Activated CD8-positive, alpha-beta memory T cell treated with anti-CD3 and anti-CD28 coated beads for 36 hours (primary cell): Measurements from ENCODE around the gene HP. TPM values are rescaled to one million over a fixed set of nuclear protein-coding genes. Genes with fewer than 3 reads are reported as not detected.
"Not testable (repeated sequence)": the region's sequence is repeated elsewhere in the genome, so short reads cannot be mapped to it uniquely, and the experiment has no call there.

Experiments
- CTCF ChIA-PET: fragments of 350-600 bp; sonication (Branson Sonifier 250); formaldehyde crosslinking; loops from one replicate; lab custom pipeline; 2021; ENCODE audit warnings: antibody characterized with exemption; lab: Charles Lee
- POLR2A ChIA-PET: fragments of 350-600 bp; sonication (Branson Sonifier 250); formaldehyde crosslinking; loops from one replicate; lab custom pipeline; 2021; ENCODE audit warnings: antibody characterized with exemption; lab: Charles Lee
- total RNA-seq, 2 experiments: library from RNA; stranded (reverse); gene quantifications; one replicate each; pipeline ENCODE4 v1.2.3, GENCODE V29; 2021

The HP gene
- total RNA-seq, 2 experiments from 2014 or later = not detected

DNA sequence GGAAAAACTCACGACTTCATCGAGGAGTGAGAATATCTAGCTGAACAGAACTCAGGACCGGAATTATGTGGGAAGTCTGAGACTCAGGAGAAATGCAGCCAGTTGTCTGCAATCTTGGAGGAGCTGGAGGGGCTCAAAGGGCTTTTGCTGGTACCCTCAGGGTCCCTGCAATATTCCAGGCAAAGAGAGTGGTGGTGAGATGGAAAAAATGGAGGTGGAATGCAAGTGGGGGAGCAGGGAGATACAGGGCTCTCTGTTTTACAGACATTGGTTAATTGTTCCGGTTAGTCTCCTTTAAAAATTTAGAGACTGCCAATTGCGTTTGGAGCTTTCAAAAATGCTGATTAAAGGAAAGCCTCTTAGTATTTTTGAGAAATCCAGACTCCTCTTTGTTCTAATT lies 18.2 kb upstream of the HP start:
- POLR2A ChIA-PET = no interaction called here
- CTCF ChIA-PET = no interaction called here

DNA sequence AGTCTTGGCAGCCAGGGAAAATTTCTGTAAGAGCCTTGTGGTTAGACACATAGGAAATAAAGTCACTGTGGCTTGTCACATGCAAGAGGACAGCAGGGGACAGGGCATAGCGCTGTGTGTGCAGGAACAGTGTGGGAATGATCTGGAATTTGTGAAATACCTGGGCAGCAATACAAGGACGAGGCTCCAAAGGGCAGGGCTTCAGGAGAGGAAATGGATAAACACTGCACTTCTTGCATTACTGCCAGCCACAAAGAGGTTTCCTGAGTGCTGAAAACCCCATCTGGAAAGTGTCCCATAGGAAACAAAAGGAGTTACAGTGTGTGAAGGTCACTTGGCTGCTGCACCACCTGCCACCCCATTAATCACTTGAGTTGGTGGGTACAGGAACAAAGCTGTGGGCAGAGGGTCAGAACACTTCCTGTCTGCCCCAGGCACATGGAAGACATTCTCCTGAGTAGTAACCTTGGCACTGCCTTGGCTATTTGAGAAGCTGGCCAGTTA lies 12.1 kb upstream of the HP start:
- CTCF ChIA-PET = no interaction called here
- POLR2A ChIA-PET = no interaction called here

DNA sequence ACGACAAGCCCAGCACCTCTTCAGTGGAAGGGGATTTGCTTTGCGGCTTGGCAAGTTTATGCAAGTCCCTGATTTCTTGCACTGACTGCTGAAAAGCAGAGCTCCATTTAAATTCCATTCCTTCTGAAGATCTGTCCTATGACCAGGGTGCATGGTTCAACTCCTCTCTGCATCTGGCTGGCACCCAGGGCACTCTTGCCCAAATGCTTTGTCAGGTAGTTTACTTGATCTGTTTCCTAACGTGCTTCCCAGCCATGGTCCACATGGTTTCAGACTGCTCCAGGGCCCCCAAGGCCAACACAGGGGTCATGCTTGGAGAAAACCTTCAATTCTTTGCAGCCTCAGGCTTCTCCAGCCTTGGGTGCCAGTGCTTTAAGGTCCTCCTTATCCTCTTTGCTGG lies 11.2 kb upstream of the HP start:
- ChIA-PET POLR2A (no interaction called here), CTCF (interaction anchor here (0.8 kb wide), 1 partner anchor 24 kb away, joined by 3 read pairs; no protein-coding TSS in a partner anchor)

DNA sequence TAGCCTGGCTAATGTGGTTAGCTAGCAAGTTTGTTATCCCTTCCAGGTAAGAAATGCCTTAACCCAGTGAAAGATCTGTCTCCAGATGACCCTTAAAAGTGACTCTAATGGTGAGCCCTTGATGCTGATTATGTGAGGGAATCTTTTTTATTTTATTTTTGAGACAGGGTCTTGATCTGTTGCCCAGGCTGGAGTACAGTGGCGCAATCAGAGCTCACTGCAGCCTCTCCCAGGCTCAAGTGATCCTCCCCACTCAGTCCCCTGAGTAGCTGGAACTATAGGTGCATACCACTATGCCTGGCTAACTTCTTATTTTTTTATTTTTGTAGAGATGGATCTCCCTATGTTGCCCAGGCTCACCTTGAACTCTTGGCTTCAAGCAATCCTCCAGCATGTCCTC lies 10.8 kb upstream of the HP start:
- ChIA-PET CTCF (interaction anchor here (0.8 kb wide), 1 partner anchor 23 kb away, joined by 3 read pairs; no protein-coding TSS in a partner anchor), POLR2A (no interaction called here)

DNA sequence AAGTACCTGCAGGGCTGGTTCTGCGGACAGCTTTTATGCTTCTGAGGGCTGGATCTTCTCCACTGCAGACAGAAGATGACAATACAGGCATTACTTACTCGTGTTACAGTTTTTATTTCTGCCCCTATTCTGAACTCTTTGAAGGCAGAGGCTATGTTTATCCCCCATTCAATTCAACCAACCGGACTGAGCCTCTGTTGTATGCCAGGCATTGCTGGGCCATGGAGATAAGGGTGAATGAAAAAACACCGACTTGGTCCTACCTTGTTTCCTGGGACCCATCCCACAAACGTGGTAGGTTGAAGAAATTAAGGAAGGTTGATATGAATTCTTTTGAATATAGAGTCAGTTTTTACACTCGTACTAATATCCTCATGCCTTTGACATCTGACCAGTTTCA lies 10.0 kb upstream of the HP start:
- POLR2A ChIA-PET = no interaction called here
- CTCF ChIA-PET = interaction anchor here (0.5 kb wide), 1 partner anchor 79 kb away, joined by 6 read pairs; no protein-coding TSS in a partner anchor

DNA sequence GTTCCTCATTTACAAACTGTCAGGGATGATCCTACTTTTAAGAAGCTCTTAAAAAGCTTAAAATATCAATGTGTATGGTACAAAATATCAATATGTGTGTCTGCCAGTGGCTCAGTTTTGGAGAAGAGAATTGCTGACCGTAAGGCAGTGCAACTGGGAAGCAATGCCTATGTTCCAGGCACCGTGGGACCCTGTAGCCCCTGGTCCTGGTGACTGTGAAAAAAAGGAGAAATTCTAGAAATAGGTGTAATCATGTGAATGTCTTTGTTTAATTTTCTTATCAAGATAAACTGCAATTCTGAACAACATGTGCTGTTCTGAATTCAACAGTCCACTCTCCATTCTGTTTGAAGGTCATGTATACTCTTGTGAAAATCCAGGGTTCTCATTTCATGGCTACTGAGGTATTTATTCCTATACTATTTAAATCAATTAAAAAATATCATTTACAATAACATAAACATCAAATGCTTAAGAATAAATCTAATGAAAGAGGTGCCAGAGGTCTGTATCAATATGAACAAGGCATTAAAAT lies 9.4 kb upstream of the HP start:
- ChIA-PET POLR2A (no interaction called here), CTCF (no interaction called here)

DNA sequence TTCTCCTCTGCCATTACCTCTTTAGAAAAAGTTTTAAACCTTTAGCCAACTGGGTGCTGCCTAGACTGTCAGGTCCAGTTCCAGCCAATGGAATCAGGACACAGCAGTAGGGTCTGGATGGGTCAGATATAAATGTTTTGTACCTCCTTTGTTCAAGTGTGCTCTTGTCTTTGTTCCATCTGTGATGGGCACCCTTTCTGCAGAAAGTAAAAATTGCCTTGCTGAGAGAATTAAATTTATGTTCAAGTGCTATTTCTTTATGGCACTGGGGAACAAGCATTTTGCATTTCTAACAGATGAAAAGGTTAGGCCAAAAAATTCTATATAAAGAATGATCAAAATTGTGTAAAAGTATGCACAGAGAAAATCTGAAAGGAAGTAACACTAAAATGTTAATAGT lies 5.2 kb upstream of the HP start:
- CTCF ChIA-PET = no interaction called here

DNA sequence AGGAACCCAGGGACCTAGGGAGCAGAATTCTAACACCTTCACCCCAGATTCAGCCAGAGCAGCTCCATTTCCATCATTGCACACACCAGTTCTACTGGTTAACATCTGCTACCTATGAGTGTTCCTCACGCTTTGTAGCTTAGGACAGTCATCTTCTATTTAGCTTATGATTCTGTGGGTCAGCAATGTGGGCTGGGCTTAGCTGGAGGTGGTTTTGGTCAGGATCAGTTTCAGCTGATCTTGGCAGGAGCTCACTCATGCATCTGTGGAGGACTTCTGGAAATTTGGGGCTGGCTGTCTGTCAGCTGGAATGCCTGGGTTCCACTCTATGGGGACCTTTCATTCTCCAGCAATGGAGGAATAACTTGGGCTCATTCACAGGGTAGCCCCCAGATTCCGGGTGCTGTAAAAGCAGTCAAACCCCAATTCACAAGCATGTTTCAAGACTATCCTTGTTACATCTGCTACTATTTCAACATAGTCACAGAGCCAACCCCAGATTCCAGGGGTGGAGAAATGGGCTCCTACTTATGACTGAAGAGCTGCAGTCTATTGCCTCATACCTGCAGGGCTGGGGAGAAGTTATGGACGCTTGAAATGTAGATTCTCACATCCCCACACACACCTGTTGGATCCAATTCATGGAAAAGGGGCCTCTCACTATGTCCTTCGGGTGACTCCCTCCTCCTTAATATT lies 3.4 kb upstream of the HP start:
- ChIA-PET CTCF (no interaction called here), POLR2A (no interaction called here)

More for the DNA sequence above, 5.2 kb upstream of the HP start:
- POLR2A ChIA-PET = no interaction called here

DNA sequence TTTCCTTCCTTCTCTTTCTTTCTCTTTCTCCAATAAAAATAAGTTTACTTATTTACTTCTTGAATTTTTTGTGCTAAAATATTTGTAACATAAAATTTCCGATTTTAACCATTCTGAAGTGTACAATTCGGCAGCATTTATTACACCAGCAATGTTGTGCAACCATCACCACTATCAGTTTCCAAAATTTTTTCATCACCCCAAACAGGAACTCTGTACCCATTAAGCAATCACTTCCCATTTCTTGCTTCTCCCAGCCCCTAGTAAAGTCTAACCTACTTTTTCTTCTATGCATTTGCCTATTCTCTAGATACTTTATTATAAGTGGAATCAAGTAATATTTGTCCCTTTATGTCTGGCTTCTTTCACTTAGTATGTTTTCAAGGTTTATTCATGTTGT lies 2.5 kb upstream of the HP start:
- POLR2A ChIA-PET = no interaction called here
- CTCF ChIA-PET = no interaction called here

DNA sequence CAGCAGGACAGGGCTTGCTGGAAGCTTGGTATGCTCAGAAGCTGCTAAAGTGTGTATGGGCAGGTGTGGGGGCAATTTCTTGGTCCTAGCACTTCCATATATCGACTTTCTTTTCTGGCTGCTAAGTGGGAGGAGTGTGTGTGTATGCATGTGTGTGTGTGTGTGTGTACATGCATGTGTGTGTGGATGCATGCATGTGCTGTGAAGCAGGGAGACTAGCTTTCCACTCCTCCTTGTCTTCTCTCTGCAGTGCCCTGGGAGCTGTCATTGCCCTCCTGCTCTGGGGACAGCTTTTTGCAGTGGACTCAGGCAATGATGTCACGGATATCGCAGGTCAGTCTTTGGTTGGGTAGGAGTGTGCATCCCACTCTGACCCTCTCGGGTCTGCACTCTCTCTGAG lies 1.6 kb downstream of the HP start:
- POLR2A ChIA-PET = no interaction called here

DNA sequence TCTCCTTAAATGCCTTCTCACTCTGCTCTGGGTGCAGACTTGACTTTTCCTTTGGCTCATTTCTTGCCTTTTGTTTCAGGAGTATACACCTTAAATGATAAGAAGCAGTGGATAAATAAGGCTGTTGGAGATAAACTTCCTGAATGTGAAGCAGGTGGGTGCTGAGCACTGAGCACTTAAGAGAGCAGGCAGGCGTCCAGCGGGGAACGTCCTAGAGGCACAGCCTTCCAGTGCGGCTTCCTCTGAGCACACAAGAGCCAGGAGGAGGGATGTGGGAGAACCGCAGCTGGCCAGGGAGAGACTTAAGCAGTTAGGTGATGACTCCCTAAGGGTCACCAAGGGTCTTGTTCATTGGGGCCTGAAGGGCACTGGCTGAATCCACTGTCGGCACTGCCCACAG lies 3.0 kb downstream of the HP start:
- CTCF ChIA-PET, POLR2A ChIA-PET: not testable (repeated sequence)

More for the DNA sequence above, 1.6 kb downstream of the HP start:
- CTCF ChIA-PET = no interaction called here

DNA sequence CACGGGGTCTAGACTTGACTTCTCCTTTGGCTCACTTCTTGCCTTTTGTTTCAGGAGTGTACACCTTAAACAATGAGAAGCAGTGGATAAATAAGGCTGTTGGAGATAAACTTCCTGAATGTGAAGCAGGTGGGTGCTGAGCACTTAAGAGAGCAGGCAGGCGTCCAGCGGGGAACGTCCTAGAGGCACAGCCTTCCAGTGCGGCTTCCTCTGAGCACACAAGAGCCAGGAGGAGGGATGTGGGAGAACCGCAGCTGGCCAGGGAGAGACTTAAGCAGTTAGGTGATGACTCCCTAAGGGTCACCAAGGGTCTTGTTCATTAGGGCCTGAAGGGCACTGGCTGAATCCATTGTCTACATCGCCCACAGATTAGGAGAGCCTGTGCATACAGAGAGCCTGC lies 4.8 kb downstream of the HP start:
- POLR2A ChIA-PET, CTCF ChIA-PET: not testable (repeated sequence)

DNA sequence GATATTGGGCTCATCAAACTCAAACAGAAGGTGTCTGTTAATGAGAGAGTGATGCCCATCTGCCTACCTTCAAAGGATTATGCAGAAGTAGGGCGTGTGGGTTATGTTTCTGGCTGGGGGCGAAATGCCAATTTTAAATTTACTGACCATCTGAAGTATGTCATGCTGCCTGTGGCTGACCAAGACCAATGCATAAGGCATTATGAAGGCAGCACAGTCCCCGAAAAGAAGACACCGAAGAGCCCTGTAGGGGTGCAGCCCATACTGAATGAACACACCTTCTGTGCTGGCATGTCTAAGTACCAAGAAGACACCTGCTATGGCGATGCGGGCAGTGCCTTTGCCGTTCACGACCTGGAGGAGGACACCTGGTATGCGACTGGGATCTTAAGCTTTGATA lies 6.1 kb downstream of the HP start:
- POLR2A ChIA-PET = no interaction called here
- CTCF ChIA-PET = no interaction called here

DNA sequence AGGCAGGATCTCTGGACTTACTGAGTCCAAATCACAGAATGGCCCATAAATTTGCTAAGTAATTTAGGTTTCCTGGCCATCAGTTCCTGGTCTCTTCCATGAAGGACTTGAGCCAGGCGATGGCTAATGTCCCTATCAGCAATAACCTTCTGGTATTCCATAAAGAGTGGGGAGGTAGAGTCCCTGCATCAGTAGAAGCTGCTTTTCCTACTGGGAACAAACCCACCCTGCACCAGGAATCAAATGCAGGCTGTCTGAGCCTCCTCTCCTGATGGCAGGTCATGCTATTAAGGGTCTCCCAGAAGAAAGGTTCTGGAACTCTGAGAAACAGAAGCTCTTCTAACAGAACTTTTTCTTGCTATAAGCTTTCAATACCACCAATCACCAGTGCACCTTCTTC lies 7.3 kb downstream of the HP start:
- POLR2A ChIA-PET = no interaction called here
- CTCF ChIA-PET = interaction anchor here (1.2 kb wide), 1 partner anchor 9 kb away, joined by 3 read pairs; no protein-coding TSS in a partner anchor

DNA sequence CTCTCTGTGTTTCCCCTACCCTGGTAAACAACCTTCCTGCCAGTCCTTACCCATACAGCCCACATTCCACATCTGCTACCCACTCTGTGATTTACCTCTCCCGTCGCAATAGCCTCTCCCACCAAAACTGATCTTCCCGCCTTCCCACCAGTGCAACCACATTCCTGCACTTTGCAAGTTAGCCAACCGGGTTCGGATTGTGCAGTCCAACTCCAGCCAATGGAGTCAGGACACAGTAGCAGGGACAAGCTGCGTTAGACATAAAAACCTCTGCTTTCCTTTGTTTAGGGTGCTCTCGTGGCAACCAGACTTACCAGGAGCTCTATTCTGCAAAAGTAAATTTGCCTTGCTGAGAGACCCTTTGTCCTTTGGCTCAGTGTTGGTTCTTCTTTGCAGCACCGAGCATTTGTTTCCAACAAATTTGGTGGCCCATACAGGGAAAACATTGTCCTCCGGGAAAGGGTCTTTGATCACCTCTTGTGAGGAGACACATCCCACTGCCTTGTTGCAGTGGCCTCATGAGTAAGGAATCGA lies 10.1 kb downstream of the HP start:
- POLR2A ChIA-PET = no interaction called here
- CTCF ChIA-PET = no interaction called here

DNA sequence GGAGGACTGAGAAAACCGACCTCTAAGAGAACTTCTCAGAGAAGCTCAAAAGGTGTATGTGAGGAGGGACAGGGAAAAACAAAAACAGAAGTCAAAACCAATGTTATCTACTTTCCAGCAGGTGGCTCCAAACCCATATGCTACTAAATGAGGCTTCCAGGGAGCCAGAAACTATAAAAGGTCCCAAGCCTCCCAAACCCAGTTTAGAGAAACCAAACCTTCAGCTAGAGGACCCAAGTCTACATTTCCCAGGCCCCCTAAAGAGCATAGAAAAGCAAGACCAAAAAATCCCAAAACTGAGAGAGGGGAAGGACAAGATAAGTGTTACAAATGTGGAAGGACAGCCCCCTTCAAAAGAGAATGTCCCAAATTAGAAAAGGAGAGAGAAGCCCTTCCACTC lies 12.4 kb downstream of the HP start:
- CTCF ChIA-PET = interaction anchor here (0.8 to 1.5 kb wide), 3 partner anchors 24 to 57 kb away, joined by 3 to 4 read pairs (median 3); no protein-coding TSS in a partner anchor
- POLR2A ChIA-PET = no interaction called here

DNA sequence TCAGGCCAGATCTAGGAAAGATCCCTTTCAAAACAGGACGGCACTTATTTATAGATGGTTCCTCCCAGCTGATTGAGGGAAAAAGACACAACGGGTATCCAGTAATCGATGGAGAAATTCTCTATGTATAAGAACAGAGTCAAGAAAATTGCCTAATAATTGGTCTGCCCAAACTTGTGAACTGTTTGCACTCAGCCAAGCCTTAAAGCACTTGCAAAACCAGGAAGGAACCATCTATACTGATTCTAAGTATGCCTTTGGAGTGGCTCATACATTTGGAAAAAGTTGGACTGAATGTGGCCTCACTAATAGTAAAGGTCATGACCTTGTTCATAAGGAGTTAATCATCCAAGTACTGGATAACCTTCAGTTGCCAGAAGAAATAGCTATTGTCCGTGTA lies 14.6 kb downstream of the HP start:
- ChIA-PET CTCF (interaction anchor here (1.5 kb wide), 1 partner anchor 30 kb away, joined by 3 read pairs; no protein-coding TSS in a partner anchor), POLR2A (no interaction called here)

DNA sequence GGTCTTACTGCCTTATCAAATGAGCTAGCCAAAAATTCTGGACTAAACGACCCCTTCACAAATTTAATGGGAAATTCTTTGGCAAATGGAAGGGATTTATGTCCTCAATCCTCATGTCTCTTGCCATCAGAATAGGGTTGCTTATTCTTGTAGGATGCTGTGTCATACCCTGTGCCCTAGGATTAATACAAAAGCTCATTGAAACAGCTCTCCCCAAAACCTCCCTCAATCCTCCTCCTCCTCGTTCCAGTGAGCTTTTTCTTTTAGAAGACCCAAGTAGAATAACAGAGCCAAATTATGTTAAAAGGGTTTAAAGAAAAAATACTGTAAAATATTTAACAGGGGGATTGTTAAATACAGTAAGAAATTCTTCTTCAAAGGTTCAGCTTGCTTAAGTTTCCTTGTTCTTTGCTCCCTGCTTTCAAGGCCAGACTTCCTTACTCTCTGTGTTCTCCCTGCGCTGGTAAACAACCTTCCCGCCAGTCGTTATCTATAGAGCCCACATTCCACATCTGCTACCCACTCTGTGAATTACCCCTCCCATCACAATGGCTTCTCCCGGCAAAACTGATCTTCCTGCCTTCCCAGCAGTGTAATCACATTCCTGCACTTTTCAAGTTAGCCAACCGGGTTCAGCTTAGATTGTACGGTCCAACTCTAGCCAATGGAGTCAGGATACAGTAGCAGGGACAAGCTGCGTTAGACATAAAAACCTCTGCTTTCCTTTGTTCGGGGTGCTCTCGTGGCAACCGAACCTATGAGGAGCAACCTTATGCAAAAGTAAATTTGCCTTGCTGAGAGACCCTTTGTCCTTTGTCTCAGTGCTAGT lies 18.4 kb downstream of the HP start:
- CTCF ChIA-PET = no interaction called here

DNA sequence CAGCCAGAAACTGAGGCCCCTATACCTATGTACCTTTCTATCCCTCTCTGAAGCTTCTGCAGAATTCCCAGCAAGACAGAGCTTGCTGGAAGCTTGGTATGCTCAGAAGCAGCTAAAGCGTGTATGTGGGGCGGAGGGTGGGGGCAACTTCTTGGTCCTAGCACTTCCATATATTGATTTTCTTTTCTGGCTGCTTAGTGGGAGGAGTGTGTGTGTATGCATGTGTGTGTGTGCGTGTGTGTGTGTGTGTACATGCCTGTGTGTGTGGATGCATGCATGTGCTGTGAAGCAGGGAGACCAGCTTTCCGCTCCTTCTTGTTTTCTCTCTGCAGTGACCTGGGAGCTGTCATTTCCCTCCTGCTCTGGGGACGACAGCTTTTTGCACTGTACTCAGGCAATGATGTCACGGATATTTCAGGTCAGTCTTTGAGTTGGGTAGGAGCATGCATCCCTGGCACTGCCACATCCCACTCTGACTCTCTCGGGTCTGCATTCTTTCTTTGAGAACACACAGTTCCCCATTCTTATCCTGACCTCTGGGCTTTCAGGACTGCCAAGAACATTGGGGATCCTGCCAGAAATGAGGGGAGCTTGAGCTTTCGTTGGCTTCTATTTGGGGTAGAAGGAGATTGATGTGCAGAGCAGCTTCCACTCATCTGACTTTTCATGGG lies 19.4 kb downstream of the HP start:
- POLR2A ChIA-PET = no interaction called here
- CTCF ChIA-PET = no interaction called here

More for the DNA sequence above, 18.4 kb downstream of the HP start:
- POLR2A ChIA-PET = no interaction called here
